B cell (primary cell): ENCODE data around the gene C10orf90. TPM values are rescaled to one million over a fixed set of nuclear protein-coding genes. Genes with fewer than 3 reads are reported as not detected.

Source experiments
- ATAC-seq: fragments of 200-7000 bp; cut with Tn5 transposase; one replicate; pipeline ENCODE4 v1.10.0; 2021; ENCODE audit warnings: low read depth, mild to moderate bottlenecking, moderate number of reproducible peaks, moderate library complexity
- CTCF ChIA-PET: fragments of 350-600 bp; sonication (Branson Sonifier 250); formaldehyde crosslinking; loops from one replicate; lab custom pipeline; 2021; ENCODE audit warnings: antibody characterized with exemption, inconsistent platforms; lab: Charles Lee
- POLR2A ChIA-PET: fragments of 350-600 bp; sonication (Branson Sonifier 250); formaldehyde crosslinking; loops from one replicate; lab custom pipeline; 2021; ENCODE audit warnings: antibody characterized with exemption; lab: Charles Lee
- DNase-seq: peaks from one replicate; pipeline ENCODE4 v3.0.0; 2013
- H2AFZ ChIP-seq: 2 replicates; pipeline ENCODE4 v1.6.1; 2012; ENCODE audit warnings: mild to moderate bottlenecking, low read depth, low read length; ENCODE audit not compliant: insufficient read depth, poor library complexity, severe bottlenecking
- H3K27ac ChIP-seq, 2 donors: 1 replicate in 1 of 2; 2 replicates in 1 of 2; pipeline ENCODE4 v1.5.1; 2012 to 2013; ENCODE audit warnings: low read length in 2 of 2, mild to moderate bottlenecking in 2 of 2, moderate library complexity in 1 of 2
- H3K27me3 ChIP-seq, 4 experiments: fragments of 200-600 bp in 1 of 4; sonication (generic) in 1 of 4; replicated peaks in 1 of 4; 1 replicate in 2 of 4; 2 replicates in 2 of 4; pipeline versions ENCODE4 v1.6.1 to v1.7.0; 2013 to 2016; ENCODE audit warnings: low read length in 3 of 4, mild to moderate bottlenecking in 2 of 4, mixed read lengths in 1 of 4, moderate library complexity in 1 of 4; ENCODE audit not compliant: insufficient read depth in 4 of 4, control insufficient read depth in 3 of 4; ENCODE audit errors: control extremely low read depth in 1 of 4
- H3K36me3 ChIP-seq, 2 experiments: replicated peaks in 1 of 2; 1 replicate in 1 of 2; 2 replicates in 1 of 2; pipeline versions ENCODE4 v1.6.1 to v1.7.1; 2013; ENCODE audit warnings: low read length in 1 of 2; ENCODE audit not compliant: insufficient read depth in 2 of 2, control insufficient read depth in 1 of 2; ENCODE audit errors: control extremely low read depth in 1 of 2, extremely low read depth in 1 of 2
- H3K4me1 ChIP-seq, 2 donors: fragments of 200-600 bp in 1 of 2; sonication (generic) in 1 of 2; 1 replicate in 1 of 2; 2 replicates in 1 of 2; pipeline versions ENCODE4 v1.5.1 to v1.6.1; 2013 to 2017; ENCODE audit warnings: low read length in 2 of 2; ENCODE audit not compliant: control insufficient read depth in 2 of 2, insufficient read depth in 2 of 2
- H3K4me2 ChIP-seq: replicated peaks from 2 replicates; pipeline ENCODE3; 2012; ENCODE audit warnings: mild to moderate bottlenecking, low read depth, low read length; ENCODE audit not compliant: poor library complexity, severe bottlenecking
- H3K4me3 ChIP-seq, 5 experiments: fragments of 200-600 bp in 1 of 5; sonication (generic) in 1 of 5; 1 replicate in 3 of 5; 2 replicates in 2 of 5; pipeline versions ENCODE4 v1.5.1 to v1.7.0; 2011 to 2016; ENCODE audit warnings: low read length in 4 of 5, mild to moderate bottlenecking in 4 of 5, low read depth in 2 of 5, control low read depth in 1 of 5, moderate library complexity in 1 of 5; ENCODE audit not compliant: insufficient read depth in 1 of 5; ENCODE audit errors: control extremely low read depth in 1 of 5, extremely low read depth in 1 of 5
- H3K79me2 ChIP-seq: fragments of 200-600 bp; sonication (generic); one replicate; pipeline ENCODE4 v1.6.0; 2016; ENCODE audit warnings: low read length; ENCODE audit not compliant: control insufficient read depth, insufficient read depth
- H3K9ac ChIP-seq: fragments of 200-600 bp; sonication (generic); 2 replicates; pipeline ENCODE4 v1.6.1; 2017; ENCODE audit warnings: mild to moderate bottlenecking, low read length, moderate library complexity
- H3K9me3 ChIP-seq, 3 donors: one replicate each; pipeline versions ENCODE4 v1.6.1 to v1.7.1; 2013; ENCODE audit warnings: low read length in 2 of 3; ENCODE audit not compliant: control insufficient read depth in 2 of 3, insufficient read depth in 1 of 3; ENCODE audit errors: control extremely low read depth in 1 of 3
- H4K20me1 ChIP-seq: 2 replicates; pipeline ENCODE4 v1.6.0; 2012; ENCODE audit warnings: mild to moderate bottlenecking, low read length; ENCODE audit not compliant: insufficient read depth, control insufficient read depth, poor library complexity, severe bottlenecking
- H3K27ac Mint-ChIP-seq: one replicate; pipeline ENCODE4 v1.8.0; 2021; ENCODE audit warnings: mixed read lengths
- H3K27me3 Mint-ChIP-seq: one replicate; pipeline ENCODE4 v1.8.0; 2021; ENCODE audit warnings: mixed read lengths
- H3K4me1 Mint-ChIP-seq: one replicate; pipeline ENCODE4 v1.8.0; 2021; ENCODE audit warnings: mixed read lengths
- H3K4me3 Mint-ChIP-seq: one replicate; pipeline ENCODE4 v1.8.0; 2021; ENCODE audit warnings: mixed read lengths
- H3K9me3 Mint-ChIP-seq: one replicate; pipeline ENCODE4 v1.8.0; 2022; ENCODE audit warnings: mixed read lengths; ENCODE audit not compliant: insufficient read depth
- CTCF ChIP-seq: fragments of 200-600 bp; IDR thresholded peaks from one replicate; pipeline ENCODE4 v1.8.0; 2022; ENCODE audit warnings: antibody characterized with exemption, mild to moderate bottlenecking
- EZH2 ChIP-seq: IDR thresholded peaks from 2 replicates; pipeline ENCODE4 v1.6.1; 2012; ENCODE audit warnings: borderline replicate concordance, low read depth, mild to moderate bottlenecking, moderate library complexity, low read length; ENCODE audit not compliant: insufficient read depth, poor library complexity, severe bottlenecking
- WGBS: methylation state at CpG from one replicate; pipeline ENCODE4 v1.1.5; 2013; ENCODE audit warnings: missing lambda C conversion rate; ENCODE audit not compliant: insufficient coverage; 5-methylcytosine and 5-hydroxymethylcytosine counted together
- intact Hi-C: fragments of 100-400 bp; cut with micrococcal nuclease; formaldehyde crosslinking; loops from one replicate; pipeline ENCODE4 v1.10.0; 2022
- polyA plus RNA-seq: library from polyadenylated mRNA; depleted of rRNA; stranded (reverse); fragments of >200 nt; gene quantifications from 2 replicates; pipeline ENCODE4 v1.2.3, GENCODE V29; 2012
- total RNA-seq, 2 donors: library from RNA; stranded (reverse); fragments of 120-200 nt in 1 of 2; gene quantifications; 1 replicate in 1 of 2; 2 replicates in 1 of 2; pipeline versions ENCODE4 v1.2.3 to v1.2.4, GENCODE V29; 2013 to 2022

C10orf90 gene
- total and polyA plus RNA-seq, 2 donors (not counting 1 experiment from before 2014, with no cell fraction given): not detected

GRCh38 chr10:126437635-126438406, 232.7 kb downstream of the C10orf90 start:
- no peak overlapping the region for H3K9ac ChIP-seq
- DNase-seq: no peak
- ChIA-PET CTCF (no interaction called here), POLR2A (no interaction called here)
- Mint-ChIP-seq H3K27me3 (peaks cover 5% of the 10 kb centered on the region), H3K4me3 (no peak overlapping the region), H3K9me3 (no peaks in the 10 kb centered on the region), H3K27ac (no peak overlapping the region), H3K4me1 (no peaks in the 10 kb centered on the region)
- intact Hi-C loops: no loop called here
- peaks cover 0 to 8% (median 0%) of the 10 kb centered on the region in 3 donors for H3K9me3 ChIP-seq
- WGBS: 65% methylated on average over 2 of the region's 2 CpGs
- no peak overlapping the region for H2AFZ ChIP-seq
- H3K4me2 ChIP-seq: no peak overlapping the region
- no peaks in the 10 kb centered on the region for H4K20me1 ChIP-seq
- peaks cover 0 to 2% (median 0%) of the 10 kb centered on the region in 4 experiments for H3K27me3 ChIP-seq
- no peaks in the 10 kb centered on the region for H3K4me1 ChIP-seq
- no peaks in the 10 kb centered on the region for H3K79me2 ChIP-seq
- no peak for ATAC-seq
- H3K4me3 ChIP-seq: no peak overlapping the region
- no peaks in the 10 kb centered on the region for H3K36me3 ChIP-seq
- H3K27ac ChIP-seq: no peak overlapping the region
- no peak for TF ChIP-seq CTCF
- no peak for TF ChIP-seq EZH2

GRCh38 chr10:126434235-126434634, 236.3 kb downstream of the C10orf90 start:
- DNase-seq (no peak), ATAC-seq (no peak)
- Histone ChIP-seq H2AFZ (no peak overlapping the region), H3K9ac (no peak overlapping the region), H4K20me1 (no peaks in the 10 kb centered on the region), H3K27me3 (peaks cover 0 to 2% (median 0%) of the 10 kb centered on the region in 4 experiments), H3K36me3 (no peaks in the 10 kb centered on the region), H3K27ac (no peak overlapping the region), H3K4me3 (no peak overlapping the region), H3K4me1 (no peaks in the 10 kb centered on the region), H3K79me2 (no peaks in the 10 kb centered on the region), H3K9me3 (no peaks in the 10 kb centered on the region), H3K4me2 (no peak overlapping the region)
- ChIA-PET POLR2A (no interaction called here), CTCF (no interaction called here)
- TF ChIP-seq EZH2 (no peak), CTCF (no peak)
- 50% methylated on average over 1 of the region's 5 CpGs for WGBS
- Mint-ChIP-seq H3K27ac (no peak overlapping the region), H3K27me3 (peaks cover 3% of the 10 kb centered on the region), H3K4me1 (no peaks in the 10 kb centered on the region), H3K9me3 (no peaks in the 10 kb centered on the region), H3K4me3 (no peak overlapping the region)
- intact Hi-C loops: no loop called here
